GM03348 (cell line): ENCODE results near the gene NXPH4.

ENCODE experiments used
- DNase-seq: peaks from one replicate; pipeline ENCODE4 v3.0.0; 2012; ENCODE audit warnings: low spot score

NXPH4 gene

GRCh38 chr12:57183939-57184725 is 32.5 kb upstream of the NXPH4 start:
- no peak for DNase-seq

GRCh38 chr12:57185403-57185802 is 31.2 kb upstream of the NXPH4 start:
- no peak for DNase-seq

- no peak for DNase-seq
Observed at GRCh38 chr12:57185906-57186508, 30.6 kb upstream of the NXPH4 start.

GRCh38 chr12:57187222-57188089 is 29.1 kb upstream of the NXPH4 start:
- DNase-seq, result no peak

GRCh38 chr12:57188090-57188425 is 28.5 kb upstream of the NXPH4 start:
- no peak for DNase-seq

- no peak for DNase-seq
Observed at GRCh38 chr12:57190037-57190436, 26.6 kb upstream of the NXPH4 start.

- no peak for DNase-seq
Observed at GRCh38 chr12:57190821-57191220, 25.8 kb upstream of the NXPH4 start.

GRCh38 chr12:57191410-57191809 is 25.2 kb upstream of the NXPH4 start:
- no peak for DNase-seq

- no peak for DNase-seq
Observed at GRCh38 chr12:57192920-57193319, 23.7 kb upstream of the NXPH4 start.

GRCh38 chr12:57193706-57194245 is 22.8 kb upstream of the NXPH4 start:
- no peak for DNase-seq

- DNase-seq, result no peak
Observed at GRCh38 chr12:57194253-57194652, 22.3 kb upstream of the NXPH4 start.

GRCh38 chr12:57195186-57195585 is 21.4 kb upstream of the NXPH4 start:
- DNase-seq, result no peak

GRCh38 chr12:57195611-57196371 is 20.8 kb upstream of the NXPH4 start:
- DNase-seq, result no peak

GRCh38 chr12:57196439-57196838 is 20.2 kb upstream of the NXPH4 start:
- DNase-seq, result no peak

- DNase-seq, result no peak
Observed at GRCh38 chr12:57196956-57197355, 19.6 kb upstream of the NXPH4 start.

- no peak for DNase-seq
Observed at GRCh38 chr12:57198329-57198728, 18.3 kb upstream of the NXPH4 start.

GRCh38 chr12:57199191-57199590 is 17.4 kb upstream of the NXPH4 start:
- no peak for DNase-seq

GRCh38 chr12:57200497-57200896 is 16.1 kb upstream of the NXPH4 start:
- no peak for DNase-seq

- DNase-seq, result no peak
Observed at GRCh38 chr12:57201219-57201618, 15.4 kb upstream of the NXPH4 start.

GRCh38 chr12:57201631-57202030 is 15.0 kb upstream of the NXPH4 start:
- no peak for DNase-seq

- no peak for DNase-seq
Observed at GRCh38 chr12:57202321-57202720, 14.3 kb upstream of the NXPH4 start.

GRCh38 chr12:57203201-57203600 is 13.4 kb upstream of the NXPH4 start:
- DNase-seq, result no peak
